Activated effector memory CD4-positive, alpha-beta T cell treated with Interleukin-2 at 50 U/mL for 16 hours (primary cell): ENCODE results near the gene SLC2A14.
"Not testable (repeated sequence)": the region's sequence is repeated elsewhere in the genome, so short reads cannot be mapped to it uniquely, and the experiment has no call there.

Experiments
- DNase-seq: peaks from one replicate; pipeline ENCODE4 v3.0.0-alpha.2; 2020

The SLC2A14 gene

DNA sequence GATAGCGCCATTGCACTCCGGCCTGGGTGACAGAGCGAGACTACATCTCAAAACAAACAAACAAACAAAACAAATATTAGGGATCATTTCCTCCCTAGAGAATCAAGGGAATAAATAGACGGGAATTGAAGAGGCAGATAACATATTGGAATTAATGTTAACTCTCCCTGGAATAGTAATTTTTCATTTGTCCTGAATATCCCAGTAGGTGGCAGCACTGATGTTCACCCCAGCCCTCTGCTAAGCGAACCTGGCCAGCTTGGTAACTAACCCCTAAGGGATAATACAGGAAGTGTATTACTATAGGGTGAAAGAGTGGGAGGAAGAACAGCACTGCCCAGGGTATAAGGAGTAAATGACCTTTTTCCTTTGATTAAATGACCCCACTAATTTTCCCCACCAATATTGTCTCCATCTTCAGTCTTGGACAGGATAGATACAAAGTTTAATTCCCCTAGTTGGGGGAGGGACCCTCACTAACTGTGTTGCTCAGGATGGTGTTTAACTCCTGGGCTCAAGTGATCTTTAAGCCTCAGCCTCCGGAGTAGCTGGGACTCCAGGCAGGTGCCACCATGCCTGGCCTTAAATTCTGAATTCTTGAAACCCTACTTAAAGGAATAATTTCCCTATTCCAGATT is 40.5 kb downstream of the SLC2A14 start:
- no peak for DNase-seq

DNA sequence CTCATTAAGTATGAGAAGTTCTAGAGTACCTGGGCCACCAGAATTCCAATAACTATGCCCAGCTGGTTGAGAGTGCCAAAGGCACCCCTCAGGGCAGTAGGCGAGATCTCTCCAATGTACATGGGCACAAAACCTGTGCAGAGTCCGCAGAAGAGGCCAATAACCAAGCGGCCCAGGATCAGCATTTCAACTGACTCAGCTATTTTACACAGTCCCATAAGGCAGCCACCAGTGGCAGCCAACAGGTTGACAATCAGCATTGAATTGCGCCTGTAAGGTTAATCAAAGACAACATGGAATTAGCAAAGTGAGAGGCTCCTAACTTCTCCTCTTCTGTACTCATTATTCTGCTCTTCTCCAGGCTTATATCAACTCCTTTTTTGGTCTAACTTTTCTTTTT is 43.0 kb downstream of the SLC2A14 start:
- not testable (repeated sequence) for DNase-seq

DNA sequence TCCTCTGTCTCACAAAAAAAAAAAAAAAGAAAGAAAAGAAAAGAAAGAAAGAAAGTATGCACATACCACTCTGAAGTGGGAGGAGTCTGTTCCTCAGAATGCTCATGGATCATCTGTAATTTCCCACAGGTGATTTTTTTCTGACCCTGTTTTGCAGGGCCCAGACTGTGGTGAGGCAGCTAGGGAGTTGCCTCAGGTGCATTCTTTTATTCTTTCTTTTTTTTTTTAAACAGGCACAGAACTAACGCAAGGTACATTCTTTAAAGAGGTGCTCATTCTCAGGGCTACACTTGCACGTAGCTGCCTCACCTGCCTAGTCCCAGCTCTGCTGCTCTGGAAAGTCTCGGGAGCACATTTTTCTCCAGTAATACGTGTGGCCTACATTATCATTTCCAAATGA is 47.0 kb downstream of the SLC2A14 start:
- not testable (repeated sequence) for DNase-seq

DNA sequence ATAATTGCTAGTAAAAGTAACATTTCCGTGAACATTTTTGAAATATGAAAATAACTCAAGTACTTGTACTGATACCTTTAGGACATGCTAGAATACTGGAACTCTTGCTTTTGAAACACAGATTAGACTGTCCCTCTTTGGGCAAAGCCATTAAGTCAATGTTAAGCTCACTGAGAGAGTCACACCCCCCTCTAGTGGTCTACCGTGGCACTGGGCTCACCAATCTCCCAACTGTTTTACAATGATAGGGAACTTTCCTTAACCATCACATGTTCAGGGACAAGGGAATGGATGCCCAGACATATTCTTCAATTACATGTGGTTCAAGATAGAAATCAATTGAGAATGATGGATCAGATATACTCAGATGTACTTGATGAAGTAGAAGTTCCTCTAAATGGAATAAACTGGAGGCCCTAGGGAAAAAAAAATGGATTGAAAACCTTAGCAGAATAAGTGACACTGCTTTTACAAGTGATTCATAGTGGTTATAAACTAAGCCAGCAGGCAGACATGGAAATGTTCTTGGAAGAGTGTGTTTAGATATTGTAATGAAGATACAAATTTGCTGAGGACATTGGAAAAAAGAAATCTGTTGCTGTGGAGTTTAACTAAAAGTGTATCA is 65.7 kb downstream of the SLC2A14 start:
- DNase-seq, result peak; percentile 20

DNA sequence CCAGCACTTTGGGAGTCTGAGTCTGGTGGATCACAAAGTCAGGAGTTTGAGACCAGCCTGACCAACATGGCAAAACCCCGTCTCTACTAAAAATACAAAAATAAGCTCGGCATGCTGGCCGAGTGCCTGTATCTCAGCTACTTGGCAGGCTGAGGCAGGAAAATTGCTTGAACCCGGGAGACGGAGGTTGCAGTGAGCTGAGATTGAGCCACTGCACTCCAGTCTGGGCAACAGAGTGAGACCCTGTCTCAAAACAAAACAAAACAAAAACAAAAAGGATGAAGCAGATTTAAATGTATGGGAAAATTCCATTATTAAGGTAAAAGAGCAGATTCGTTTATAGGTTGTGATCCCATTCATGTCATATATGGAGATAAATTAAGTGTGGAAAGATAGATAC is 66.4 kb downstream of the SLC2A14 start:
- not testable (repeated sequence) for DNase-seq

DNA sequence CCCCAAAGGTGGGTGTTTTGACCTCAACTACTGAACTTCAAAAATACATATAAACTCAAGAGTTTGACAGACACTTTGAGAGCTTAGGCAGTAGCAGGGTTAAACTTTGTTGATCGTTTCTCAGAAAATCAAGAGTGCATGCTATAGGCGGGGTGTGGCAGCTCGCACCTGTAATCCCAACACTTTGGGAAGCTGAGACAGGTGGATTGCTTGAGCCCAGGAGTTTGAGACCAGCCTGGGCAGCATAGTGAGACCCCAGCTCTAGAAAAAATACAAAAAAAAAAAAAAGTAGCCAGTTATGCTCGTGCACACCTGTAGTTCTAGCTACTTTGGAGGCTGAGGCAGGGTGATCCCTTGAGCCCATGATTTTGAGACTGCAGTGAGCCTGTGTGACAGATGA is 71.3 kb downstream of the SLC2A14 start:
- DNase-seq, result no peak

DNA sequence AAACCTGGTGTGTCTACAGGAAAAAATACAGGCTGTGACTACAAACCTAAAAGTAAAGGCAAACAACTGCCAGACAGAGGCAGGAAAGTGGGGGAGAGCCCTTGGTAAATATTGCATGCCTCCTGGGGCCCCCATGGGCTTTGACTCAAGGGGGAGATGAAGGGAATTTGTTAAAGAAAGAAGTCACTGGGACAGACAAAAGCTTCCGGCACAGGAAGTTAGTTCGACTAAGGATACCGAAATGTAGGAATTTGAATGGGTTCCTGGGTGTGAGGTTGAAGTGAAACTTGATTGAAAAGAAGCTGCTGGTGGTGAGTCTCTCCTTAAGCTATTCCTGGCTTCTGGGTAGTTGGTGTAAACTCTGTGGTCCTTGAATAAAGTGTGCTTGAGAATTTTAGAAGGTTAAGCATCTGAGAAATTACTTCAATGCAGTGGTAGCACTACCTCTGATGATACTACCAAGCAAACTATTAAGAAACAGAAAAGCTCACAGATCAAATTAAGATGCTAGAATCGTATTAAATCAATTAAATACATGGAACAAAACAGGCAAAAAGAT is 73.9 kb downstream of the SLC2A14 start:
- not testable (repeated sequence) for DNase-seq

DNA sequence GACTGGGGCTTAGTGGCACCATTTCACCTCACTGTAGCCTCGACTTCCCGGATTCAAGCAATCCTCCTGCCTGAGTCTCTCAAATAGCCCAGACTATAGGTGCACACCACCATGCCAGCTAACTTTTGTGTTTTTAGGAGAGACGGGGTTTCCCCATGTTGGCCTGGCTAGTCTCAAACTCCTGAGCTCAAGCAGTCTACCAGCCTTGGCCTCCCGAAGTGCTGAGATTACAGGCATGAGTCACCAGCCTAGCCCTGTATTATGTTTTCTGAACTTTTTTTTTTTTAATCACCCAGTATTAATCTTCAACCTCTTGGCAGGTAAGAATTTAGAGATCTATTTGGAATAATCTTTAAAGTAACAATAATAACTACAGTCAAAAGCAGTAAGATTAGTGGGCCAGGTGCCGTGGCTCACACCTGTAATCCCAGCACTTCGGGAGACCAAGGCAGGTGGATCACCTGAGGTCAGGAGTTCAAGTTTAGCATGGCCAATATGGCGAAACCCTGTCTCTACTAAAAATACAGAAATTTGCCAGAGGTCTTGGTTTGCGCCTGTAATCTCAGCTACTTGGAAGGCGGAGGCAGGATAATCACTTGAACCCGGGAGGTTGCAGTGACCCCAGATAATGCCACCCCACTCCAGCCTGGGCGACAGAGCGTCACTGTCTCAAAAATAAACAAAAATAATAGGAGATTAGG is 74.9 kb downstream of the SLC2A14 start:
- no peak for DNase-seq

DNA sequence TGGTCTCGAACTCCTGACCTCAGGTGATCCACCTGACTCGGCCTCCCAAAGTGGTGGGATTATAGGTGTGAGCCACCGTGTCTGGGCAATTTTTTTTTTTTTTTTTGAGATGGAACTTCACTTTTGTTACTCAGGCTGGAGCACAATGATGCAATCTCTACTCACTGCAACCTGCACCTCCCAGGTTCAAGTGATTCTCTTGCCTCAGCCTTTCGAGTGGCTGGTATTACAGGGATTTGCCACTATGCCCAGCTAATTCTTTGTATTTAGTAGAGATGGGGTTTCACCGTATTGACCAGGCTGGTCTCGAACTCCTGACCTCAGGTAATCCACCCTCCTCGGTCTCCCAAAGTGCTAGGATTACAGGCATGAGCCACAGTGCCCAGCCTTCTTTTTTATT is 75.4 kb downstream of the SLC2A14 start:
- not testable (repeated sequence) for DNase-seq

DNA sequence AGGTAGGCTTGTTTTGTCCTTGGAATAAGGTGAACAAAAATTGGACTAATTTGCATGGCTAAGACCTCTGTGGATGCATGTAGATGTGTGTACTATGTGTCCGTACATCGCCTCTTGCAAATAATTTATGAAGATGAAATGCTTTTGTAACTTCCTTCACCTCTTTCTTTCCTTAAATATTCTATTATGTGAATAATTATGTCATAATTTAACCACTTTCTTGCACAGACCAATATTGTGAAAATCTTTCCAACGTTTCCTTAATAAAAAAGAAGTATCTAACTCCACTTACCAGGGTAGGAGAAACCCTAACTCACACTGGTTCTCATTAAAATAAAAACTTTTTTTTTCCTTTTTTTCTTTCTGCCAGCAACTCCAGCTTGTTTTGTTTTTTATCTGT is 79.5 kb downstream of the SLC2A14 start:
- DNase-seq, result no peak

DNA sequence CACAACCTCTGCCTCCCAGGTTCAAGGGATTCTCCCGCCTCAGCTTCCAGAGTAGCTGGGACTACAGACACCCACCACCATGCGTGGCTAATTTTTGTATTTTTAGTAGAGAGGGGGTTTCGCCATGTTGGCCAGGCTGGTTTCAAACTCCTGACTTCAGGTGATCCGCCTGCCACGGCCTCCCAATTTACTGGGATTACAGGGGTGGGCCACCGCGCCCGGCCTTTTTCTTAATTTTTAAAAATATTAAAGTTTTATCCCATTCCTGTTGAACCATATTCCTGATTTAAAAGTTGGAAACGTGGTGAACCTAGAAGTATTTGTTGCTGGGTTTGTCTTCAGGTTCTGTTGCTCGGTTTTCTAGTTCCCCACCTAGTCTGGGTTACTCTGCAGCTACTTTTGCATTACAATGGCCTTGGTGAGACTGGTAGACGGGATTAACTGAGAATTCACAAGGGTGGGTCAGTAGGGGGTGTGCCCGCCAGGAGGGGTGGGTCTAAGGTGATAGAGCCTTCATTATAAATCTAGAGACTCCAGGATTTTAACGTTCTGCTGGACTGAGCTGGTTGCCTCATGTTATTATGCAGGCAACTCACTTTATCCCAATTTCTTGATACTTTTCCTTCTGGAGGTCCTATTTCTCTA is 83.7 kb downstream of the SLC2A14 start, which contains the start of gene NANOG:
NANOG (plus strand) TSS at position 519 of the 645 bp plus-strand sequence. CDS start 213 bp downstream, outside the sequence.
- DNase-seq, result not testable (repeated sequence)

DNA sequence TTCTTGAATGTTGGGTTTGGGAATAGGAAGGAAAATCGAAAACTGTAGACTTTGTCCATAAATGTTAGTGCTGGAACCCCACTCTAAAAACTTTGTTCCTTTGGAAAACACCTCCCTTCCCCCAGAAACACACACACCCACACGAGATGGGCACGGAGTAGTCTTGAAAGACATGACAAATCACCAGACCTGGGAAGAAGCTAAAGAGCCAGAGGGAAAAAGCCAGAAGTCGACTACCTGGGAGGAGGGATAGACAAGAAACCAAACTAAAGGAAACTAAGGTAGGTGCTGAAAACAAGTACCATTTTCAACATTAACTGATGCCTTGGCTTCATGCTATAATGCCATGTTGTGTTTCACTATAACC is 84.4 kb downstream of the SLC2A14 start:
- DNase-seq, result no peak

DNA sequence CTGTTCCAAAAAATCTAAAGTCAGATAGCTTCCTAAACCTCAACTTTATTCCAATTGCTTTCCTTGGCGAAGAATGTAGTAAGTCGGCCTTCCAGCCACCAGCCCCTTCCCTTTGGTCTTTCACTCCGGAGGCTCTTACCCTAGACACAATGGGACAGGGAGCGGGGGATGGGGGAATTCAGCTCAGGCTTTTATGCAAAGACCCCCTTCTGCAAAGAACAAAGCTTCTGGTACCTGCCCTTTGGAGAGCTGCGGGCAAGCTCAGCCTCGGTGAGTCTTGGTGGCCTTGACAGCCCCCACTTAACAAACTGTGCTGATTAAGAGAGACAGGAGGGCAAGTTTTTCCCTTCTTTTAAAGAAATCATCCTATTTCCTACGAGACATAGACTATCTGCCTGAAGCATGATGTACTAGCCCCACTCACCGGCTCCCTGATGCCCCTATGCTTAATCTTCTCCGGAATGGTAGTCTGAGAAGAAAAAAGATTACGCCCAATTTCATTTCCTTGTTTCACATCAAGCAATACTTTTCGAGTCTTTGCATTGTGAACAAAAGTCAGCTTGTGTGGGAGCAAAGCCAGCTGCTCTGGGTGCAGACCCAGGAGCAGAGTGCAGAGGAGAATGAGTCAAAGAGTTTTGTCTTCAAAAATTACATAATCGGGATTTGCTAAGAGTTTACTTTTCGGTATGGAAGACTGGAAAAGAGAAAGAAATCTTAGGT is 85.0 kb downstream of the SLC2A14 start:
- DNase-seq, result no peak

DNA sequence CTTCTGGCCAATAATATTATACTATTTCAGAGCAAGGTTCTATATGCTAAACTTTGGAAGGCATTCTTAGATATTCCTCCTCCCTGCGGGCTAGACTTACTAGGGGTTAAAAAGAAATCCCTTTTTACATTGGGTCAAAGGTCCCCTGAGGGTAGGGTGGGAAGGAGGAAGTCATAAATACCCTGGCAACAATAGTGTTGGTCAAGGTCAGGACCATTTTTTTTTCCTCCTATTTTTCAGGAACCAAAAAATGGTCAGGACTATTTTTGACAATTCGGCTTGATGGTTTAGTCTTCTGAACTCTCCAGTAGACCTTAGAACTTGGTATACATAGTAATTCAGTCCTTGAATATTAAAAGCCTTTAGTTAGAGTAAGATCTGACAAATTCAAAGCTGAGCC is 88.0 kb downstream of the SLC2A14 start:
- DNase-seq, result no peak

DNA sequence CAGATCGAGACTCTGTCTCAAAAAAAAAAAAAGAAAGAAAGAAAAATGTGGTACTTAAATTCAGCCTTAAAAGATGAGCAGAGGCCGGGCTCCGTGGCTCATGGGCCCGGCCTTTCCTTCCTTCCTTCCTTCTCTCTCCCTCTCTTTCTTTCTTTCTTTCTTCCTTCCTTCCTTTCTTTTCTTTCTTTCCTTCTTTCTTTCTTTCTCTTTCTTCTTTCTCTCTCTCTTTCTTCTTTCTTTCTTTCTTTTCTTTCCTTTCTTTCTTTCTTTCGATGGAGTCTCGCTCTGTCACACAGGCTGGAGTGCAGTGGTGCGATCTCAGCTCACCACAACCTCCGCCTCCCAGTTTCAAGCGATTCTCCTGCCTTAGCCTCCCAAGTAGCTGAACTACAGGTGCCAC is 89.3 kb downstream of the SLC2A14 start:
- DNase-seq, result not testable (repeated sequence)

DNA sequence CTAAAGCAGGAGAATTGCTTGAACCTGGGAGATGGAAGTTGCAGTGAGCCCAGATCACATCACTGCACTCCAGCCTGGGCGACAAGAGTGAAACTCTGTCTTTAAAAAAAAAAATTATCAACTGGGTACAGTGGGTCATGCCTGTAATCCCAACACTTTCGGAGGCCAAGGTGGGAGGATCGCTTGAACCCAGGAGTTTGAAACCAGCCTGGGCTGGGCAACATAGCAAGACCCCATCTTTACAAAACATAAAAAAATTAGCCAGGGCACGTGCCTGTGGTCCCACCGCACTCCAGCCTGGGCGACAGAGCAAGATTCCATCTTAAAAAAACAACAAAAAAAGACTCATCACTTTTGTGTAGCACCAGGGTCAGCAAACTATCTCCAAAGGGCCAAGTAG is 90.7 kb downstream of the SLC2A14 start:
- no peak for DNase-seq

DNA sequence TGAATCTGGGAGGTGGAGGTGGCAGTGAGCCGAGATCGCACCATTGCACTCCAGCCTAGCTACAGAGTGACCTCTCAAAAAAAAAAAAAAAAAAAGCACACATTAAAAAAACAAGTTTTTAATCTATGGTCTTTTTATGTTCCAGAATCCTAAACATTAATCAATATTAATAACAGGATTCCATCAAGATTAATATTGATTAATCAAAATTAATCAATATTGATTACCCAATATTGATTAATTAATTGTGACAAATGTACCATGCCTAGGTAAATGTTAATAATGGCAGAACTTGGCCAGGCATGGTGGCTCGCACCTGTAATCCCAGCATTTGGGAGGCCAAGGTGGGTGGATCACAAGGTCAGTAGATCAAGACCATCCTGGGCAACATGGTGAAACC is 91.4 kb downstream of the SLC2A14 start:
- no peak for DNase-seq

DNA sequence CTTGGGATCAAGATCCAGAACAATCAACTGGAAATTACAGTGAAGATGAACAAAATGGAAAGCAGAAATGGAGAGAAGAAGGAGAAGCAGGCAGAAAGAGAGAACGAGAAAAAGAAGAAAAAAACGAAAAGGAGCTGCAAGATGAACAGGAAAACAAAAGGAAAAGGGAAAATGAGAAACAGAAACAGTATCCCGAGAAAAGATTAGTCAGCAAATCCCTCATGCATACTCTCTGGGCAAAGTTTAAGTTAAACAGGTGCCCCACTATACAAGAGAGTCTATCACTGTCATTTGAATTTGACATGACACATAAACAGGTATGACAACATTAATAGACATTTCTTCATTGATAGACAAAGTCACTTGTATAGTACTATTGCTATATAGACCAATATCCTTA is 102.7 kb downstream of the SLC2A14 start:
- no peak for DNase-seq
